Mucosa of rectum (tissue), 2 donors: ENCODE measurements around the gene CATSPERD.

Experiments
- H3K27ac ChIP-seq, 2 donors: one replicate each; pipeline ENCODE4 v1.7.0; 2013; ENCODE audit warnings: inconsistent platforms in 2 of 2, low read depth in 2 of 2, low read length in 2 of 2
- H3K27me3 ChIP-seq, 2 donors: one replicate each; pipeline ENCODE4 v1.7.0; 2013; ENCODE audit warnings: low read length in 2 of 2; ENCODE audit not compliant: control insufficient read depth in 2 of 2, insufficient read depth in 2 of 2
- H3K36me3 ChIP-seq, 2 donors: one replicate each; pipeline ENCODE4 v1.7.0; 2013; ENCODE audit warnings: low read length in 2 of 2; ENCODE audit not compliant: control insufficient read depth in 2 of 2, insufficient read depth in 2 of 2
- H3K4me1 ChIP-seq, 2 donors: one replicate each; pipeline ENCODE4 v1.7.0; 2013; ENCODE audit warnings: low read length in 2 of 2, mild to moderate bottlenecking in 1 of 2; ENCODE audit not compliant: control insufficient read depth in 2 of 2, insufficient read depth in 2 of 2
- H3K4me3 ChIP-seq, 2 donors: one replicate each; pipeline ENCODE4 v1.7.0; 2013; ENCODE audit warnings: low read length in 2 of 2
- H3K9ac ChIP-seq, 2 donors: one replicate each; pipeline ENCODE4 v1.7.0; 2013; ENCODE audit warnings: low read length in 2 of 2, low read depth in 1 of 2, mild to moderate bottlenecking in 1 of 2
- H3K9me3 ChIP-seq, 2 donors: one replicate each; pipeline ENCODE4 v1.7.0; 2013; ENCODE audit warnings: low read length in 2 of 2; ENCODE audit not compliant: control insufficient read depth in 2 of 2
- donor health status: healthy.
- donor health status: Normal muscosa, but diverticular disease.

Gene CATSPERD

GRCh38 chr19:5693195-5694166 lies 27.0 kb upstream of the CATSPERD start:
- Histone ChIP-seq H3K9me3 (no peaks in the 10 kb centered on the region), H3K4me3 (no peak overlapping the region), H3K27ac (no peak overlapping the region), H3K9ac (no peak overlapping the region), H3K4me1 (peaks cover 16 to 24% of the 10 kb centered on the region in 2 donors), H3K27me3 (no peaks in the 10 kb centered on the region), H3K36me3 (peaks cover 46 to 57% of the 10 kb centered on the region in 2 donors)

GRCh38 chr19:5694167-5694955 lies 26.1 kb upstream of the CATSPERD start:
- H3K27ac ChIP-seq, result no peak overlapping the region
- peaks cover 52 to 64% of the 10 kb centered on the region in 2 donors for H3K36me3 ChIP-seq
- no peak overlapping the region for H3K9ac ChIP-seq

GRCh38 chr19:5694956-5695648 lies 25.3 kb upstream of the CATSPERD start:
- no peaks in the 10 kb centered on the region for H3K9me3 ChIP-seq
- peaks cover 52 to 64% of the 10 kb centered on the region in 2 donors for H3K36me3 ChIP-seq
- H3K9ac ChIP-seq, result no peak overlapping the region
- H3K4me1 ChIP-seq, result peaks cover 16 to 21% of the 10 kb centered on the region in 2 donors
- no peak overlapping the region for H3K4me3 ChIP-seq
- H3K27ac ChIP-seq, result no peak overlapping the region
- H3K27me3 ChIP-seq, result no peaks in the 10 kb centered on the region

More at GRCh38 chr19:5694167-5694955, 26.1 kb upstream of the CATSPERD start:
- no peak overlapping the region for H3K4me3 ChIP-seq
- peaks cover 16 to 24% of the 10 kb centered on the region in 2 donors for H3K4me1 ChIP-seq
- no peaks in the 10 kb centered on the region for H3K9me3 ChIP-seq
- no peaks in the 10 kb centered on the region for H3K27me3 ChIP-seq

- no peak overlapping the region for H3K4me3 ChIP-seq
- no peaks in the 10 kb centered on the region for H3K9me3 ChIP-seq
- no peak overlapping the region for H3K27ac ChIP-seq
- H3K36me3 ChIP-seq, result peaks cover 52 to 64% of the 10 kb centered on the region in 2 donors
- no peaks in the 10 kb centered on the region for H3K27me3 ChIP-seq
- no peak overlapping the region for H3K9ac ChIP-seq
- H3K4me1 ChIP-seq, result peaks cover 15 to 19% of the 10 kb centered on the region in 2 donors
These were observed 24.7 kb upstream of the CATSPERD start for GRCh38 chr19:5695649-5696195.

GRCh38 chr19:5696196-5697021 lies 24.0 kb upstream of the CATSPERD start:
- Histone ChIP-seq H3K4me1 (peaks cover 9 to 12% of the 10 kb centered on the region in 2 donors), H3K27ac (no peak overlapping the region), H3K4me3 (no peak overlapping the region), H3K9ac (no peak overlapping the region), H3K36me3 (peaks cover 52 to 64% of the 10 kb centered on the region in 2 donors), H3K9me3 (no peaks in the 10 kb centered on the region), H3K27me3 (no peaks in the 10 kb centered on the region)

- Histone ChIP-seq H3K27me3 (no peaks in the 10 kb centered on the region), H3K9me3 (no peaks in the 10 kb centered on the region), H3K36me3 (peaks cover 46 to 60% of the 10 kb centered on the region in 2 donors), H3K4me1 (peaks cover 3 to 5% of the 10 kb centered on the region in 2 donors), H3K27ac (no peak overlapping the region), H3K9ac (no peak overlapping the region), H3K4me3 (no peak overlapping the region)
These were observed 23.2 kb upstream of the CATSPERD start for GRCh38 chr19:5697022-5697889.

- Histone ChIP-seq H3K9me3 (no peaks in the 10 kb centered on the region), H3K4me3 (no peak overlapping the region), H3K9ac (no peak overlapping the region), H3K4me1 (no peaks in the 10 kb centered on the region), H3K27me3 (no peaks in the 10 kb centered on the region), H3K36me3 (peaks cover 38 to 52% of the 10 kb centered on the region in 2 donors), H3K27ac (no peak overlapping the region)
These were observed 22.4 kb upstream of the CATSPERD start for GRCh38 chr19:5697890-5698634.

GRCh38 chr19:5698635-5699422 lies 21.6 kb upstream of the CATSPERD start:
- Histone ChIP-seq H3K4me1 (no peaks in the 10 kb centered on the region), H3K9me3 (no peaks in the 10 kb centered on the region), H3K36me3 (peaks cover 38 to 51% of the 10 kb centered on the region in 2 donors), H3K27ac (no peak overlapping the region), H3K9ac (no peak overlapping the region), H3K27me3 (no peaks in the 10 kb centered on the region), H3K4me3 (no peak overlapping the region)
